Skin of body (tissue), 2 donors: ENCODE results near the gene NELFA. TPM values are rescaled to one million over a fixed set of nuclear protein-coding genes. Genes with fewer than 3 reads are reported as not detected.

ENCODE experiments used
- DNase-seq: peaks from one replicate; lab custom pipeline; 2025; lab: John Stamatoyannopoulos, UW
- total RNA-seq: library from RNA; depleted of rRNA; stranded (reverse); fragments of >200 nt; gene quantifications from one replicate; pipeline ENCODE4 v1.2.3, GENCODE V29; 2014

NELFA gene
- total RNA-seq, 1 donor from 2014 or later = 19.4 TPM

- DNase-seq = no peak
Measured at GRCh38 chr4:1967512-1968149, 41.1 kb downstream of the NELFA start.

GRCh38 chr4:1964971-1965370, 43.8 kb downstream of the NELFA start:
- DNase-seq = no peak

DNA sequence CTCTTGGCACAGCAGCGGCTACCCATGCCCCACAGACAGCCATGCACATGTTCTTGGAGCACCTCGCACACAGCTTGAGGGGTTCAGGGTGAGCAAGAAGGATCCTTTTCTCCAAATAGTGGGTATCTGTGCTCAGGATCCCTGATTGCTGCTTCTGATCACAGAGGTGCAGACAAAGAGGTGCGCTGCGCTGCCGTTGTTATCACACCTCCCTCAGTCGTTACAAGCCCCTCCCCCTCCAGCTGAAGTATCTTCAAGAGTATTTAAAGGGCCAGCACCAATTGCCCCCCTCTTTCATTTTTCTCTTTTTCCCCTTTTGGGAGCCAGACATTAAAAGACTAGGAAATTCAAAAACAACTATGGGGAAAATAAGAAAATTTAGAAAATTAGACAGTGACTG, 44.3 kb downstream of the NELFA start:
- DNase-seq = no peak

DNA sequence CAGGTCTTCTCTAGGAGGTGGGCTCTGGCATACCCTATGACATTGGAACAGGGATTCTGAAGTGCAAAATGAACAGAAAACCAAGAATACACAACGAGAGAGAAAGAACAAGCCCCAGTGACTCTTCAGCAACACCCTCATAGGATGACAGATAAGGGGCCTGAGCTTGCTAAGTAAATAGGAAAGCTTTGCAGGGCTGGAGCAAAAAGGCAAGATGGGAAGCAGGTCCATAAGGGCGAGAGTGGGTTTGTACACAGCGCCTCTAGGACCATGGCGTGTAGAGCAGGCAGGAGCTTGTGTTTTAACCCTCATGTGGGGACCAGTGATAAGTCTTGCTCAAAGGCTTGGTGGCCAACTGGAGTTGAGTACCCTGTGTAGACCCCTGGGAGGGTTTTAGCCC, 45.8 kb downstream of the NELFA start:
- no peak for DNase-seq

DNA sequence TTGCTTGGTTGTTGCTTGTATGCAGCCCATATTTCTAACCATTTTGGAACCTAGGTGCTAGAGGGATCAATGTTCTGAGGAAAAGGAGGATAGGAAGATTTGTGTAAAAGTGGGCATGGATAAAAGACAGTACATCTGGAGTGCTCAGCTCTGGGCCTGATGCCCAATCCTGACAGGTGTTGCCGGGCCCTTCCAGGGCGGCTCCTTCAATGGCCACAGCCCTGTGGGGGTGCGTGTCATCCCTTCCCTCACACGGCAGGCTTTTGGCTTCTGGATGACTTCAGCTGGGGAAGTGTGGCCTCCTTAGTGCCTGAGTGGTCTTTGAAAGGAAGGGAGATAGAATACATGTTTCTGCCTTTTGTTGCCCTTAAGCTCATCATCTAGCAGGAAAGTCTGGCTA, 47.2 kb downstream of the NELFA start:
- no peak for DNase-seq

DNA sequence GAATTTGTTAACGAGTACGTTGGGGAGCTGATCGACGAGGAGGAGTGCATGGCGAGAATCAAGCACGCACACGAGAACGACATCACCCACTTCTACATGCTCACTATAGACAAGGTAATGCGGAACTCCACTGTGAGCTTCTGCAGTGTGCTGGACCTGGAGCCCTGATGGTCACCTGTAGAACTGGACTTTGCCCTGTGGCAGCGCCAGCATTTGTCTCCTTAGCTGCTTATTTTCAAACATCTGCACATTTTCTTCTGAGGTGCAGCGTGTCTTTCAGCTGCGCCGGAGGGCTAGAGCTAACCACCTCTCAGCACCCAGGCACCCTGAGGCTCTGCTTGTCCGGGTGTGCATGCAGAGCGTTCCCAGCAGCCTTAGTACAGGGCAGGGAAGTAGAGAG, 47.7 kb downstream of the NELFA start:
- DNase-seq = no peak

- no peak for DNase-seq
Measured at GRCh38 chr4:1960170-1960825, 48.5 kb downstream of the NELFA start.

DNA sequence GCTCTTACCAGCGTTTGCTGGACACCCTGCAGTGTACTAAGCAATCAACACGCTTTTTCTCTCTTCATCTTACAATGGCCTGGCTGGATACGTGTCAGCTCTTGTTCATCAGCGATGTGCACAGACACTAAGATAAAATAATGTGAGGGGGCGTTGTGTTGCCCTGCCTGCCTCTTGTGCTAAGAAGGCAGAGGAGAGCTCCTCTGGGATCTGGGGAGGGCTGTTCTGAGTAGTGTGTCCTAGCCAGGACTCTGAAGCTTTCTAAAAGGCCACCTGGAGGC, 49.7 kb downstream of the NELFA start:
- DNase-seq = no peak

DNA sequence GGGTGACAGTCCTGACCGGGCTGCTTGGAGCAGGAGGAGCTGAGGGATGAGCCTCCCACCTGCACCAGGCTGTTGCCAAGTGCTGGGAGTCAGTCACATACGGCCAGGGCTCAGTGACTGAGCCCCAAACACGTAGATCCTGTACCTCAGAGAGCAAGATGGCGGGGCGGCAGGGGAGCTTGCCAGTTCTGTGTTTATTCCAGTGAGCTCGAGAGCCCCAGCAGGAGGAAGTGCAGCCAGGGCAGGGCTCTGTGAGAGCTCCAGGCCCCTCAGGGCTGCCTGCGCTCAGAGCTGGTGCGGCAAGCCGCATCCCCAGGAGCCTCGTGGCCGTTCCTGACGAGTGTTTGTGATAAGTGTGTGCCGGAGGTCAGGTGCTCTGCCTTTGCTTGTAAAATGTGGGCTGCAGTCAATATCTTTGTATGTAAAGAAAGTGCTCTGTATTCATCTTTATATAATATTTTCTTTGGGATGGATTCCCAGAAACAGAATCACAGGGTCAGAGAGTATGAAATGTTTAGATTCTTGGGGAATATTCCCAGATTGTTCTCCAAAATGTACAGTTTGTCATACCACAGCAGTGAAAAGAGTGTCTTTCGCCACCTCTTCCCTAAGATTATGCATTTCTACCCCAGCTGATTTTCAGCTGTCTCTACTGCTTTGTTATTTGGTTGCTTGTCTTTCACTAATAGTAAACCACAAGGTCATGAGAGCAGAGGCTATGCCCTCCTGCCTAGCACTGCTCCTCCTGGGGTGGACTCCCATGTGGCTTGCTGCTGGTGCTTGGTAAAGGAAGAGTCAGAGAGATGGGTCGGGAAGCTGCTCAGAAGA, 50.3 kb downstream of the NELFA start:
- DNase-seq = no peak

GRCh38 chr4:1956631-1957030, 52.1 kb downstream of the NELFA start:
- no peak for DNase-seq

DNA sequence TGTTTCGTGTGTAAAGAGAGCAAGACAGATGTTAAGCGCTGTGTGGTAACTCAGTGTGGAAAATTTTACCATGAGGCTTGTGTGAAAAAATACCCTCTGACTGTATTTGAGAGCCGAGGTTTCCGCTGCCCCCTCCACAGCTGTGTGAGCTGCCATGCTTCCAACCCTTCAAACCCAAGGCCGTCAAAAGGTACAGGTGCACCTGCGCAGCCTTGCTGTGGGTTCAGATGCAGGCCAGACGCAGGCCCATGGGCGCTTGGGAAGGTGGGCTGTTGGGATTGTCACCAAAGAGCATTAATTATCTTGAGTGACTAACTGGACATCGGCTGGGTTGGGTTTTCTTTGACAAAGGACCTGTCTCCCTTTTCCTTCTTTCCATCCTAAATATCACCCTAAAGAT, 55.4 kb downstream of the NELFA start:
- no peak for DNase-seq

DNA sequence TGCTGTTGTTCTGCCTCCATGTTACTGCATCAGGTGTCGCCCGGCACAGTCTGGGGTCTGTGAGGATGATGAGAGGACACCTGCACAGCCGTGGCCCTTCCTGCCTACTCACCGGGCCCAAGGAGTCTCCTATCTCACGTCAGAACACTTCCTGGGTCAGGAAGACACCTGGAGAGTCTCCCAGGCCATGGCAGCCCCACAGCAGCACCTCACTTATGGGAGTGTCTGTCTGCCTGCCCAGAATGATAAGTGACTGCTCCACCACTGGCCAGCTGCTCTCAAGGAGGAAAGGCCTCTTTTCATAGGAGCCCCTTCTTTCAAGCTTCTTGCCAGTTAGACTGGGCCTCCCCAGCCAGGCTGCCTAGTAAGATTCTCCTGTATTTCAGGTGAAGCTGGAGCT, 56.1 kb downstream of the NELFA start:
- DNase-seq = no peak

DNA sequence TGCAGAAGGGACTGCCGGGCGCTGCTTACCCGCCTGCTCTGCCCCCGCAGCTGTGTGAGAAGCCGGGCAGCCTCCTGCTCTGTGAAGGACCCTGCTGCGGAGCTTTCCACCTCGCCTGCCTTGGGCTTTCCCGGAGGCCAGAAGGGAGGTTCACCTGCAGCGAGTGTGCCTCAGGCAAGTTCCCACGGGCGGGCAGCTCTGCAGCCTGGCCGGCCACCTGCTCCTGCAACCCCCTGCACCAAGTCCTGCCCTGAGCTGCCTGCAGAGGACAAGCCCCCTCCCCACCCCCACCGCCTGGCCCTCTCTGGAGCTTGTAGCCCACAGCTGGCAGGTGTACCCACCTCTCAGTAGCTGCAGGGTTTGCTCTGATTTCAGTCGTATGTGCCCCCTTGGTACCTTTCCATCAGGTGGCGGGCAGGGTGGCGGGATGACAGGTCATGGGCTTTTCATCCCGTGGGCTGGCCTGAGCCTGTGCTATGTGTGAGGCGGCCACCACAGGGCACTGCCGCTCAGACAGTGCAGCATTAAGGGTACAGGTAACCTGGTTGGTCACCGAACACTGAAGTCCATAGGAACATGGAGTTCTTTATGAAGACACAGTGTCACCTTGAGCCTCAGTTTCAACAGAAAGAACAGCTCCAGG, 56.6 kb downstream of the NELFA start:
- no peak for DNase-seq

GRCh38 chr4:1950369-1950768, 58.4 kb downstream of the NELFA start:
- no peak for DNase-seq

DNA sequence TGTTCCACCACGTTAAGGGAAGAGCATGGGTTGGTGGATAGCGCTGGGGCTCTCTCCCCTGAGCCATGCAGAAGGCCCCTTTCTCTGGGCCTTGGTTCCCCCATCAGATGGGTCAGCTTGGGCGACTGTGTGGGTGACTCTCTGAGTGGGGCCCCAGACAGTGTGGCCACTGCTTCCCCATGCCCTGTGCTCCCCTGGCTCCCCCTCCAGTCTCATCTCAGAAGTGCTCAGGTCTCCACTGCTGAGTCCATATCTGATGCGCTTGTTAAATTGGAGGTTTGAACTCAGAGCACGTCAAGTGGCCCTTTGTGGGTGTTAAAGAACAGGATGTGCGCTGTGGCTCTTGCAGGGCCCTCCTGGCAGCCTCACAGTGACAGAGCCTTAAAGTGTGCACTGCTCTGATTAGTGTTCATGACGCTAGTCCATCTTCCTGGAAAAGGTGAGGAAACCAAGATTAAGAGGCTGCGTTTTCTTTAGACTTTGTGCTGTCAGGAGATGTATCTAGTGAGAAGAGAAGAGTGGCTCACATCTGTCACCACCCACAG, 59.8 kb downstream of the NELFA start:
- DNase-seq = no peak

DNA sequence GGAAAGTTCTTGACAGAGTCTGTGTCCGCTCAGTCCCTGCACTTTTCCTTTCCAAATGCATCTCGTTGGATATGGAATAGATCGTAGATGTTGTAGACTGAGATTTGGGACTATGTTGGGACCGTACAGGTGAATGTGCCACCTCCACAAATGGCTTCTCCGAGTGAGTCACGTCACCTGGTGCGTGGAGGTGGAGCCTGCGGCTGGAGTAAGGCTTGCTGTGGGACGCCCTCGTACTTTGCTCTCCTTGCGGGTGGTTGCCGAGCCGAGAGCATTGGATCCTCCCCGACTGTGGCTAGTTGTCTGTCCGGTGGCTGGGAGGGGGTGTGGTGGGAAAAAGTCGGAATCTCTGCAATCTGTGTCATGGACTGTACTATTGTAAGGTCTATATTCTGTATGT, 60.5 kb downstream of the NELFA start:
- no peak for DNase-seq

DNA sequence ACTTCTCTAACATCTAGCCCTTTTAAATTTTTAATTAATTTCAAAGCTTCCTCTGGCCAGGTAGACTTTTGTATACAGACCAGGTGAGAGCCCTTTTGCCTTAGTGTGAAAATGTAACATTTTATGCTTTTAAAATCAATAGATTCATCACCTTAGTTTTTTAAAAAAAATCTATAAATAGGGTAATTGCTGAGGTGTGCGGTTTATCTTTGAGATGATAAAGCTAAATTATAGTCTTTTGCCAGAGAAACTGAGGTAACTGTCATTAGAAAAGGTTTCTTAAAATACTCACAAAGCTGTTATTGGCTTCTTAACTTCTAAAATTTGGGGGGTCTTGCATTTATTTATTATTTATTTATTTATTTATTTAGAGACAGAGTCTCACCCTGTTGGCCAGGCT, 62.9 kb downstream of the NELFA start:
- DNase-seq = no peak

DNA sequence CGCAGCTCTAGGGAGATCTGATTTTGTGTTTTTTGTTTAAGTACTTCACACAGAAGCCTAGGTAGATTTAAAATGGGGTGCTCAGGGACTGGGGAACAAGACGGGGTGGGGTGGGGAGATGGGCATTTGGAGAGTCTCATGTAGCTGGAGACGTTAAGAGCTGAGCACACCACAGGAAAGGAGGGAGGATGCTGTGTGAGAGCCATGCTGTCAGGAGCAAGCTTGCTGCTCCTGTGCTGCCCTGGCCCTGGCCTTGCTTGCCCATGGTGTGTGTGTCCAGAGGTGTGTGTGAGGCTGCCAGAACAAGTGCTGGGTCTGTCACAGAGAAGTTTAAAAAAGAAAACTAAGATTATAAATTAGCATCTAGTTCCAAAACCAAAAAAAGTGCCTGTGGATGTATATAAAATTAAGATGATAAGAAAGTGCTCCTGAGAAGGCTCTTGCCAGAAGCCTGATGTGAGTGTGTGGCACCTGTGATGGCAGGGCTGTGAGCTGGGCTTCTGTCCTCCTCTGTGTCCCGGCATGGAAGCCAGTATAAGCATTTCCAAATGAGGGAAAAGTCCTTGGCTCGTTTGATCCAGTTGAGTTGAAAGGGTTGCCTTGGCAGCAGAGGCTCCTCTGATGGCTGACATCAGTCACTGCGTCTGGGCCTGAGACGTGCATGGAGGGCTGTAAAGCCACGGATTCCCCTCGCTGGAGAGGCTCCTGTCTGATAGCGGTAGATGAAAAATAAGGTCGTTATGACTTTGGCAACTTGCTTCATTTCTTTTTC, 63.5 kb downstream of the NELFA start:
- DNase-seq = no peak

- DNase-seq = no peak
Measured at GRCh38 chr4:1943928-1944327, 64.8 kb downstream of the NELFA start.

DNA sequence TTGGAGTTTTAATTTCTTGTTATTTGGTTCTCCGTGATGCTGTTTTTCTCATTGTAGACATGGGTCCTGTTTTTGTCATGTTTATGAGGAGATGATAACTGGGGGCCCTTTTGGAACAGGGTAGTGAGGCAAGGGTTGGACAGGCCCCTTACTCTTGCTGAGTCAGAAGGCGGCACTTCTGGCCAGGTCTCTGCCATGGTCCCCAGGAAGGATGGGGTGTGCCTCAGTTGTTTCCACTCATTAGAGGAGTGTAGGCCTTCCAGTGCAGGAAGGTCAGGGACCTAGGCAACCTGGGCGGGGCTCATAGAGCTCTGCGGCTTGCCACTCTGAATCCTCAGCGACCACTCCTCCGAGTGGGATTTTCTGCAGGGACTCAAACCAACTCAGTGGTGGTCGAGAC, 68.2 kb downstream of the NELFA start:
- no peak for DNase-seq
